Measurements from ENCODE around the gene MAML2.

DNA sequence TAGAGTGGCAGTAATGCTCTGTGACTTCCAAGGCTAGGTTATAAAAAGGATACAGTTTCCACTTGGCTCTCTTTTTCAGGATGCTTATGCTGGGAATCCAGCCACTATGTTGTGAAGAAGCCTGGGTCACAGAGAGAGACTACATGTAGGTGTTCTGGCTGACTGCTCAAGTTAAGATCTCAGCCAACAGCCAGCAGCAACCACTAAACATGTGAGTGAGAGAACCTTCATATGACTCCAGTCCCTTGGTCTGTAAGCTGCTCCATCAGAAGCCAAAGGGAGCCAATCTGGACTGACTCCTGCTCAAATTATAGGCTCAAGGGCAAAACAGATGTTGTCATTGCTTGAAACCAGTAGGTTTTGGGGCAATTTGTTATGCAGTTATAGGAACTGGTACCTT is 162.7 kb downstream of the MAML2 start:
- TF ChIP-seq, protein P1, sequence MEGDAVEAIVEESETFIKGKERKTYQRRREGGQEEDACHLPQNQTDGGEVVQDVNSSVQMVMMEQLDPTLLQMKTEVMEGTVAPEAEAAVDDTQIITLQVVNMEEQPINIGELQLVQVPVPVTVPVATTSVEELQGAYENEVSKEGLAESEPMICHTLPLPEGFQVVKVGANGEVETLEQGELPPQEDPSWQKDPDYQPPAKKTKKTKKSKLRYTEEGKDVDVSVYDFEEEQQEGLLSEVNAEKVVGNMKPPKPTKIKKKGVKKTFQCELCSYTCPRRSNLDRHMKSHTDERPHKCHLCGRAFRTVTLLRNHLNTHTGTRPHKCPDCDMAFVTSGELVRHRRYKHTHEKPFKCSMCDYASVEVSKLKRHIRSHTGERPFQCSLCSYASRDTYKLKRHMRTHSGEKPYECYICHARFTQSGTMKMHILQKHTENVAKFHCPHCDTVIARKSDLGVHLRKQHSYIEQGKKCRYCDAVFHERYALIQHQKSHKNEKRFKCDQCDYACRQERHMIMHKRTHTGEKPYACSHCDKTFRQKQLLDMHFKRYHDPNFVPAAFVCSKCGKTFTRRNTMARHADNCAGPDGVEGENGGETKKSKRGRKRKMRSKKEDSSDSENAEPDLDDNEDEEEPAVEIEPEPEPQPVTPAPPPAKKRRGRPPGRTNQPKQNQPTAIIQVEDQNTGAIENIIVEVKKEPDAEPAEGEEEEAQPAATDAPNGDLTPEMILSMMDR (IDR thresholded peaks at IDR 0.05; ENCODE audit: poor library complexity): no peak
- TF ChIP-seq EZH2phosphoT487 (IDR thresholded peaks at IDR 0.05; ENCODE audit: low read depth, severe bottlenecking, unreplicated experiment): no peak

All from hepatocyte (in vitro differentiated cells).